Stimulated activated CD4-positive, alpha-beta T cell treated with anti-CD3 and anti-CD28 coated beads, Interleukin-2, amount 100 ng/mL, for 24 hours (primary cell): ENCODE results near the gene SEC11A.
"Not testable (repeated sequence)": the region's sequence is repeated elsewhere in the genome, so short reads cannot be mapped to it uniquely, and the experiment has no call there.

ENCODE experiments used
- DNase-seq, 2 donors: peaks; one replicate each; pipeline ENCODE4 v3.0.0-alpha.2; 2020

Gene SEC11A

GRCh38 chr15:84669726-84670125 is 46.2 kb downstream of the SEC11A start:
- peak; percentile 55 for DNase-seq

GRCh38 chr15:84668221-84668982 is 47.5 kb downstream of the SEC11A start:
- no peak for DNase-seq

- no peak for DNase-seq
Observed at GRCh38 chr15:84666373-84666772, 49.6 kb downstream of the SEC11A start.

- no peak for DNase-seq
Observed at GRCh38 chr15:84661001-84661400, 54.9 kb downstream of the SEC11A start.

GRCh38 chr15:84659904-84660781 is 55.8 kb downstream of the SEC11A start:
- no peak for DNase-seq

GRCh38 chr15:84658788-84659411 is 57.0 kb downstream of the SEC11A start:
- no peak for DNase-seq

GRCh38 chr15:84658080-84658787 is 57.7 kb downstream of the SEC11A start, which contains the start of gene NMB:
NMB (minus strand) TSS chr15:84658199; CDS start chr15:84658152, 47 bp downstream.
- DNase-seq = peak; percentile 82 to 83

DNA sequence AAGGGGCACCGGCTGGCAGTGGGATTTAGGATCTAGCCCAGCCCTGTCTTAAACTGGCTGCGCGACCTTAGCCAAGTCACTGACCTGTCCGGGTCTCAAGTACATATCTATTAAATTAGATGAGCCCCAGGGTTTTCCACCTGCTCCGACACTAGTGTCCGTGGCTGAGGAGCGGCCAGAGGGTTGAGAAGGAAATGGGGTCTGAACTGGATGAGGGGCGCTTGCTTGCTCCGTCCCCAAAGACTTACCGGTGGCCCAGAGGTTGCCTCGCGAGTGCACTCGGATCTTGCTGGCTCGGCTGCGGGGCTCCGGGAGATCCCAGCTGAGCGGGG is 58.2 kb downstream of the SEC11A start:
- DNase-seq = no peak

DNA sequence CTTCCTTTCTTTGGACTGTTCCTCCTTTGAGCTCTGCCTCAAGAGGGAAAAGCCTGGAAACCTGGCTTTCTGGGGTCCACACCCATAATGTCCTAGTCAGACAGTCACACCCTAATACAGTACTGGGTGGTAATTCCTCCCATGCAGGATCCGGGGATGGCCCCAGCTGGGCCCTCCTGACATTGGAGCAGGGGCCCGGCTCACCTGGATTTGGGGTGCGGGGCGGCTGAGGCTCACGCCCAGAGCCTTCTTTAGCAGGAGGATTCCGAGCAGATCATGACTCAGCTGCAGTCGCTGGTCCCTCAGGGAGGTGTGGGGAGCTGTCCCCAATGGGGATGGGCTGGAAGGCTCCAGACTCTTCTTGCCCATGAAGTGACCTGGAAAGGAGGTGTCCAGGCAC is 59.0 kb downstream of the SEC11A start:
- DNase-seq = no peak

DNA sequence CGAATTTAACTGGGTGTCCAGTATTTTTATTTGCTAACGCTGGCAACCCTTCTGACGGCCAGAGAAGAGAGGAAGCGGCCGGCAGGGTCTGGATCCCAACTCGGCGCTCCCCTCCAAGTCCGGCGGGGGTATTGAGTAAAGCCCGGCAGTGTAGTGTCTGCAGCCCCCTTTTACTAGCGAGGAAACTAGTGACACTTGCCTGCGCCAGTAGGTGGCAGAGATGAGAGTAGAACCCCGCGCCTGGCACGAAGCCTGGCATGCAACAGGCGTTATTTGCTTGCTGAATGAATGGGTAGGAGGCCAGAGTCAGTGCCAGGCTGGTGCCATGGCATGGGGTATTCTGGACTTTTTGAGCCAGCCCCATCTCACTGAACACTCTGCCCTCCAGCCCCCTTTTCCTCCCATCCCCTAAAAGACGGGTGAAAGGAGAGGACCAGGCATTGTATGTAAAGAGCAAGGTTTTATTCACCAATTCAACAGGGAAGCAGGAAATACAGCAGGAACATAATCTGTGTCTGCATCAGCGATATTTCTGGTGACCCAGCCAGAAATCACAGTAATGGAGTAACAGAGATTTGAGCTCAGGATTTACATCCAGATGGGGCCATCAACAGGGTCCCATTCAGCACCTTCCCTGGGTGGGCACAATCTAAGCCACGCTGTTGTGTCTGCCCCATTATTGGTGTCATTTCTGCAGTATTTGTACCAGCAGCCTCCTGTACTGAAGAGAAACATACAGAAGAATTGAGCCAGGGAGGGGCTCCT is 61.1 kb downstream of the SEC11A start:
- DNase-seq = peak; percentile 77 to 79

GRCh38 chr15:84653910-84654688 is 61.8 kb downstream of the SEC11A start, which contains the start of gene WDR73:
WDR73 (minus strand) TSS chr15:84654283; CDS start chr15:84654274, 9 bp downstream.
- DNase-seq = peak; percentile 98 to 99

- DNase-seq = no peak
Observed at GRCh38 chr15:84653584-84653909, 62.4 kb downstream of the SEC11A start.

DNA sequence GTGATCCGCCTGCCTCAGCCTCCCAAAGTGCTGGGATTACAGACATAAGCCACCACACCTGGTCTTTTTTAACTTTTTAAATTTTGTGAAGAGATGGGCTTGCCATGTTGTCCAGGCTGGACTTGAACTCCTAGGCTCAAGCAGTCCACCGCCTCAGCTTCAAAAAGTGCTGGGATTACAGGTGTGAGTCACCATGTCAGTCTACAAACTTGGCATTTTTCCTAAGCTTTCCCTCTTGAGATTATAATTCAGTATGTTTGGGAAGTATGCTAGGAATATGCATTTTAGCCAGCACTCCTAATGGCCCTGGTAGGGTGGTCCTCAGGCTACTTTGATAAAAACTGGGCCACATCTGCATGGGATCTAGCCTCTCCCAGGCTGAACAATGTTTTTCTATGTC is 66.2 kb downstream of the SEC11A start:
- no peak for DNase-seq

GRCh38 chr15:84648539-84648938 is 67.4 kb downstream of the SEC11A start:
- no peak for DNase-seq

DNA sequence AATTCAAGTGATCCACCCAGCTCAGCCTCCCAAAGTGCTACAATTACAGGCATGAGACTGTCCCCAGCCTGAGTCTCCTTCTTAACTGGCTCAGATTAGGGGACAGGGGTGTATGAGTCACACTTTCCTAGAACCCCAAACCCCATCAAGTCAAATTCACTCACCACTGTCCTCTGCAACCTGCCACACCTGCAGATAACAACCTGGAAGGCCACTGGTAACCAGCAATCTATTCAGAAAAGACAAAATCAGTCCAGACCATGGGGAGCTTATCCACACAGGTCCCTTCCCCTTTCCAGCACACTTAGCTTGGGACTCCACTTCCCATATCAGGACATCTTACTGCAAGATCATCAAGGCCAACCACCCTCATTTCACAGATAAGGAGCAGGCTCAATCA is 68.2 kb downstream of the SEC11A start:
- no peak for DNase-seq

- DNase-seq = no peak
Observed at GRCh38 chr15:84645997-84646396, 69.9 kb downstream of the SEC11A start.

DNA sequence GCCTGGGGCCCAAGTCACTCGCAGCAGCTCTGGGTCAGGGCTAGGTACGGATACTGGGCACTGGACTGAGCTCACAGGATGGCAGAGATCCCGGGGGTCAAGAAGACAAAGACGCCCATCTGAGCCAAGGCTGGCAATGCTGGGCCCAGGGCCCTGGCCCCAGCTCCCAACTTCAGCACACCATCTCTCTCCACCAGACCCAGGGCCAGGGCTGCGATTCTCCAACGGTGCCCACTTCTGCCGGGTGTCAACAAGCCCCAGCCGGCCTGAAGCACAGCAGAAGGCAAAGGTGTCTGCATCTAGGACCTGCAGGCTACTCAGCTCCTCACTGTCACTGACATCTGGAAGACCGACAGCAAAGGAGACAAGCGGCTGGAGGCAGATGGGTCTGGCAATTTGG is 70.4 kb downstream of the SEC11A start:
- no peak for DNase-seq

DNA sequence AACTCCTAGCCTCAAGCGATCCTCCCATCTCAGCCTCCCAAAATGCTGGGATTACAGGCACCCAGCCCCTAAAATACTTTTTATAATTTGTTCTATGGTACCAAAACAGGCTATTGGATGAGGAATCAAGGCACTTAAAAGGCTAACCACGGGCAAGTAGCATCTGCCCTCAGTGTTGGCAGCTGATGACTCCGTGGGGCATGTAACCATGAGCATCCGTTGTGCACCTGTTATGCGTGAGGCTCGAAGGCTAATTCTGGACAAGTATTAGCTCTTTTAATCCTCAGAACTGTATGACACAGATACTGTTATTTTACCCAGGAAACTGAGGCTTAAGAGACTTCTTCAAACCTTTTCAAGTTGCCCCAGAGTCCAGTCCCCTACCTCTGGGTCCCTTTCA is 72.1 kb downstream of the SEC11A start:
- no peak for DNase-seq

GRCh38 chr15:84642640-84643039 is 73.3 kb downstream of the SEC11A start:
- DNase-seq = not testable (repeated sequence)

- DNase-seq = not testable (repeated sequence)
Observed at GRCh38 chr15:84641871-84642270, 74.1 kb downstream of the SEC11A start.

GRCh38 chr15:84638103-84638502 is 77.8 kb downstream of the SEC11A start:
- DNase-seq = no peak
